ENCODE measurements around the gene MIPOL1.
"Not testable (repeated sequence)": the region's sequence is repeated elsewhere in the genome, so short reads cannot be mapped to it uniquely, and the experiment has no call there.

Gene MIPOL1

GRCh38 chr14:37406095-37406494, 208.4 kb downstream of the MIPOL1 start:
- DNase-seq, result no peak

- no peak for DNase-seq
These were observed 213.5 kb downstream of the MIPOL1 start for GRCh38 chr14:37411079-37411735.

GRCh38 chr14:37413050-37413449, 215.3 kb downstream of the MIPOL1 start:
- DNase-seq, result no peak

- no peak for DNase-seq
These were observed 215.8 kb downstream of the MIPOL1 start for GRCh38 chr14:37413504-37414003.

- no peak for DNase-seq
These were observed 218.5 kb downstream of the MIPOL1 start for GRCh38 chr14:37416264-37416663.

GRCh38 chr14:37417151-37417550, 219.4 kb downstream of the MIPOL1 start:
- DNase-seq, result no peak

GRCh38 chr14:37417833-37418232, 220.1 kb downstream of the MIPOL1 start:
- no peak for DNase-seq

- no peak for DNase-seq
These were observed 222.9 kb downstream of the MIPOL1 start for GRCh38 chr14:37420622-37421021.

- DNase-seq, result no peak
These were observed 224.6 kb downstream of the MIPOL1 start for GRCh38 chr14:37422319-37422718.

- no peak for DNase-seq
These were observed 225.0 kb downstream of the MIPOL1 start for GRCh38 chr14:37422748-37423147.

GRCh38 chr14:37428954-37429353, 231.2 kb downstream of the MIPOL1 start:
- DNase-seq, result no peak

- DNase-seq, result no peak
These were observed 231.9 kb downstream of the MIPOL1 start for GRCh38 chr14:37429618-37430017.

GRCh38 chr14:37434867-37435266, 237.1 kb downstream of the MIPOL1 start:
- DNase-seq, result no peak

GRCh38 chr14:37436519-37436918, 238.8 kb downstream of the MIPOL1 start:
- no peak for DNase-seq

- no peak for DNase-seq
These were observed 239.8 kb downstream of the MIPOL1 start for GRCh38 chr14:37437490-37437889.

- no peak for DNase-seq
These were observed 240.7 kb downstream of the MIPOL1 start for GRCh38 chr14:37438444-37438843.

- no peak for DNase-seq
These were observed 245.7 kb downstream of the MIPOL1 start for GRCh38 chr14:37443461-37443860.

GRCh38 chr14:37447883-37448391, 250.2 kb downstream of the MIPOL1 start:
- DNase-seq, result no peak

- DNase-seq, result no peak
These were observed 254.6 kb downstream of the MIPOL1 start for GRCh38 chr14:37452323-37452722.

GRCh38 chr14:37453985-37454384, 256.2 kb downstream of the MIPOL1 start:
- DNase-seq, result no peak

GRCh38 chr14:37457334-37457733, 259.6 kb downstream of the MIPOL1 start:
- DNase-seq, result no peak

- DNase-seq, result not testable (repeated sequence)
These were observed 264.7 kb downstream of the MIPOL1 start for GRCh38 chr14:37462426-37462825.

- no peak for DNase-seq
These were observed 266.6 kb downstream of the MIPOL1 start for GRCh38 chr14:37464192-37464858.

- DNase-seq, result no peak
These were observed 268.4 kb downstream of the MIPOL1 start for GRCh38 chr14:37466003-37466622.

Data from effector CD4-positive, alpha-beta T cell (primary cell).